HepG2 (cell line): ENCODE measurements around the gene TIMM44. TPM values are rescaled to one million over a fixed set of nuclear protein-coding genes. Genes with fewer than 3 reads are reported as not detected.

Source experiments
- DMAP1 ChIP-seq: IDR thresholded peaks from 2 replicates; pipeline ENCODE4 v1.6.1; 2016
- ELK4 ChIP-seq: sonication (generic); formaldehyde crosslinking; IDR thresholded peaks from 2 replicates; pipeline ENCODE4 v1.9.0; 2021; ENCODE audit warnings: missing genetic modification reagents, borderline replicate concordance
- HIVEP1 ChIP-seq: sonication (generic); formaldehyde crosslinking; IDR thresholded peaks from 2 replicates; pipeline ENCODE4 v1.4.0; 2020; ENCODE audit warnings: mild to moderate bottlenecking, missing genetic modification reagents
- LBX2 ChIP-seq: sonication (generic); formaldehyde crosslinking; IDR thresholded peaks from 2 replicates; pipeline ENCODE4 v1.5.0; 2020; ENCODE audit warnings: missing genetic modification reagents, mild to moderate bottlenecking, borderline replicate concordance
- PHF8 ChIP-seq: sonication (generic); formaldehyde crosslinking; IDR thresholded peaks from 2 replicates; pipeline ENCODE4 v1.5.0; 2020; ENCODE audit warnings: missing genetic modification reagents
- PLRG1 ChIP-seq: fragments of 450-650 bp; conservative IDR thresholded peaks from 2 replicates; pipeline ENCODE4 v1.6.1; 2016
- SAFB2 ChIP-seq: sonication (generic); formaldehyde crosslinking; IDR thresholded peaks from 2 replicates; pipeline ENCODE4 v1.5.1; 2020; ENCODE audit warnings: missing genetic modification reagents, low read depth, mild to moderate bottlenecking, borderline replicate concordance
- THAP9 ChIP-seq: sonication (generic); formaldehyde crosslinking; IDR thresholded peaks from 2 replicates; pipeline ENCODE4; 2020; ENCODE audit warnings: missing genetic modification reagents, mild to moderate bottlenecking, borderline replicate concordance
- ZNF234 ChIP-seq: sonication (generic); formaldehyde crosslinking; conservative IDR thresholded peaks from 2 replicates; pipeline ENCODE4 v1.5.1; 2020; ENCODE audit warnings: mild to moderate bottlenecking, missing genetic modification reagents
- ZNF383 ChIP-seq: sonication (generic); formaldehyde crosslinking; IDR thresholded peaks from 2 replicates; pipeline ENCODE4 v1.4.0; 2020; ENCODE audit warnings: missing genetic modification reagents, mild to moderate bottlenecking, borderline replicate concordance
- ZNF772 ChIP-seq: sonication (generic); formaldehyde crosslinking; IDR thresholded peaks from 2 replicates; pipeline ENCODE4 v1.5.0; 2020; ENCODE audit warnings: mild to moderate bottlenecking, missing genetic modification reagents
- ZNF839 ChIP-seq: sonication (generic); formaldehyde crosslinking; IDR thresholded peaks from 2 replicates; pipeline ENCODE4 v1.4.0; 2020; ENCODE audit warnings: missing genetic modification reagents, mild to moderate bottlenecking, borderline replicate concordance
- polyA plus RNA-seq, 8 experiments: library from polyadenylated mRNA; depleted of rRNA in 3 of 8; stranded (reverse) in 7 of 8; unstranded in 1 of 8; fragments of >200 nt; fragmentation: Illumina TruSeq in 4 of 8; extraction: Trizol in 4 of 8; gene quantifications; 2 replicates each; pipeline versions ENCODE4 v1.2.1 to v1.2.3, GENCODE V29; 2011 to 2016; ENCODE audit warnings: low read depth in 4 of 8, missing spikeins in 1 of 8, mixed read lengths in 1 of 8; ENCODE audit not compliant: insufficient read depth in 1 of 8
- total RNA-seq, 5 experiments: library from RNA; depleted of rRNA; stranded (reverse); fragments of >200 nt; fragmentation: Illumina TruSeq; extraction: Trizol; gene quantifications; 2 replicates each; pipeline ENCODE4 v1.2.3, GENCODE V29; 2016; ENCODE audit warnings: low read depth in 1 of 5
- TF ChIP-seq, protein P1 (sequence below): sonication (generic); formaldehyde crosslinking; IDR thresholded peaks from one replicate; pipeline ENCODE4 v1.5.1; 2020; ENCODE audit warnings: mild to moderate bottlenecking, missing genetic modification reagents; ENCODE audit errors: not compliant biosample characterization
- TF ChIP-seq, protein P2 (sequence below): sonication (generic); formaldehyde crosslinking; IDR thresholded peaks from 2 replicates; pipeline ENCODE4 v1.5.1; 2020; ENCODE audit warnings: mild to moderate bottlenecking, missing genetic modification reagents

The TIMM44 gene
- total and polyA plus RNA-seq, 2 of the 13 experiments (the other 11 are each of a cell fraction or from before 2014, with no cell fraction given) = 42.9 to 72.6 TPM

DNA sequence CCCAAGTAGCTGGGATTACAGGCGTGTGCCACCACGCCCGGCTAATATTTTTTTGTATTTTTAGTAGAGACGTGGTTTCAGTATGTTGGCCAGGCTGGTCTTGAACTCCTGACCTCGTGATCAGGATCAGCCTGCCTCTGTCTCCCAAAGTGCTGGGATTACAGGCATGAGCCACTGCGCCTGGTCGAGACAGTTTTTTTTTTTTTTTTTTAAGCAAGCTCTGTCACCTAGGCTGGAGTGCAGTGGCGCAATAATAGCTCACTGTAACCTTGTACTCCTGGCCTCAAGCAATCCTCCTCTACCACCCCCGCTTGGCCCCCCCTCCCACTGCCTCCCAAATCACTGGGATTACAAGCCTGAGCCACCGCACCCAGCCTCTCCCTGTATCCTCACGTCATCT, 46.2 kb downstream of the TIMM44 start (continued):
- TF ChIP-seq SAFB2 (no peak), HIVEP1 (no peak), ELK4 (CRISPR knock-in tag) (no peak), ZNF383 (CRISPR knock-in tag) (no peak), ZNF839 (no peak), THAP9 (CRISPR knock-in tag) (no peak; the same call in 1 of the 2 replicates), PLRG1 (no peak), PHF8 (CRISPR knock-in tag) (no peak), DMAP1 (CRISPR knock-in tag) (no peak; the same call in 1 of the 2 replicates), LBX2 (CRISPR knock-in tag) (no peak), ZNF772 (0 out of 2 replicates have a peak, but pooled peaks have one; percentile 33), ZNF234 (0 out of 2 replicates have a peak, but pooled peaks have one; percentile 45)
- TF ChIP-seq, protein P1, sequence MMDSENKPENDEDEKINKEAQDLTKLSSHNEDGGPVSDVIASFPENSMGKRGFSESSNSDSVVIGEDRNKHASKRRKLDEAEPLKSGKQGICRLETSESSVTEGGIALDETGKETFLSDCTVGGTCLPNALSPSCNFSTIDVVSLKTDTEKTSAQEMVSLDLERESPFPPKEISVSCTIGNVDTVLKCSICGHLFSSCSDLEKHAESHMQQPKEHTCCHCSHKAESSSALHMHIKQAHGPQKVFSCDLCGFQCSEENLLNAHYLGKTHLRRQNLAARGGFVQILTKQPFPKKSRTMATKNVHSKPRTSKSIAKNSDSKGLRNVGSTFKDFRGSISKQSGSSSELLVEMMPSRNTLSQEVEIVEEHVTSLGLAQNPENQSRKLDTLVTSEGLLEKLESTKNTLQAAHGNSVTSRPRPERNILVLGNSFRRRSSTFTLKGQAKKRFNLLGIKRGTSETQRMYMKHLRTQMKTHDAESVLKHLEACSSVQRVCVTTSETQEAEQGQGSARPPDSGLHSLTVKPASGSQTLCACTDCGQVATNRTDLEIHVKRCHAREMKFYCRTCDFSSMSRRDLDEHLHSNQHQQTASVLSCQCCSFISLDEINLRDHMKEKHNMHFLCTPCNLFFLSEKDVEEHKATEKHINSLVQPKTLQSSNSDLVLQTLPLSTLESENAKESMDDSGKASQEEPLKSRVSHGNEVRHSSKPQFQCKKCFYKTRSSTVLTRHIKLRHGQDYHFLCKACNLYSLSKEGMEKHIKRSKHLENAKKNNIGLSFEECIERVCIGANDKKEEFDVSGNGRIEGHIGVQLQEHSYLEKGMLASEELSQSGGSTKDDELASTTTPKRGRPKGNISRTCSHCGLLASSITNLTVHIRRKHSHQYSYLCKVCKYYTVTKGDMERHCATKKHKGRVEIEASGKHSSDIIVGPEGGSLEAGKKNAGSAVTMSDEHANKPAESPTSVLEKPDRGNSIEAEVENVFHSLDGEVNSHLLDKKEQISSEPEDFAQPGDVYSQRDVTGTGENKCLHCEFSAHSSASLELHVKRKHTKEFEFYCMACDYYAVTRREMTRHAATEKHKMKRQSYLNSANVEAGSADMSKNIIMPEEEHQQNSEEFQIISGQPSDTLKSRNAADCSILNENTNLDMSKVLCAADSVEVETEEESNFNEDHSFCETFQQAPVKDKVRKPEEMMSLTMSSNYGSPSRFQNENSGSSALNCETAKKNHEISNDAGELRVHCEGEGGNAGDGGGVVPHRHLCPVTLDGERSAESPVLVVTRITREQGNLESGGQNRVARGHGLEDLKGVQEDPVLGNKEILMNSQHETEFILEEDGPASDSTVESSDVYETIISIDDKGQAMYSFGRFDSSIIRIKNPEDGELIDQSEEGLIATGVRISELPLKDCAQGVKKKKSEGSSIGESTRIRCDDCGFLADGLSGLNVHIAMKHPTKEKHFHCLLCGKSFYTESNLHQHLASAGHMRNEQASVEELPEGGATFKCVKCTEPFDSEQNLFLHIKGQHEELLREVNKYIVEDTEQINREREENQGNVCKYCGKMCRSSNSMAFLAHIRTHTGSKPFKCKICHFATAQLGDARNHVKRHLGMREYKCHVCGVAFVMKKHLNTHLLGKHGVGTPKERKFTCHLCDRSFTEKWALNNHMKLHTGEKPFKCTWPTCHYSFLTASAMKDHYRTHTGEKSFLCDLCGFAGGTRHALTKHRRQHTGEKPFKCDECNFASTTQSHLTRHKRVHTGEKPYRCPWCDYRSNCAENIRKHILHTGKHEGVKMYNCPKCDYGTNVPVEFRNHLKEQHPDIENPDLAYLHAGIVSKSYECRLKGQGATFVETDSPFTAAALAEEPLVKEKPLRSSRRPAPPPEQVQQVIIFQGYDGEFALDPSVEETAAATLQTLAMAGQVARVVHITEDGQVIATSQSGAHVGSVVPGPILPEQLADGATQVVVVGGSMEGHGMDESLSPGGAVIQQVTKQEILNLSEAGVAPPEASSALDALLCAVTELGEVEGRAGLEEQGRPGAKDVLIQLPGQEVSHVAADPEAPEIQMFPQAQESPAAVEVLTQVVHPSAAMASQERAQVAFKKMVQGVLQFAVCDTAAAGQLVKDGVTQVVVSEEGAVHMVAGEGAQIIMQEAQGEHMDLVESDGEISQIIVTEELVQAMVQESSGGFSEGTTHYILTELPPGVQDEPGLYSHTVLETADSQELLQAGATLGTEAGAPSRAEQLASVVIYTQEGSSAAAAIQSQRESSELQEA (CRISPR knock-in tag) = no peak
- TF ChIP-seq, protein P2, sequence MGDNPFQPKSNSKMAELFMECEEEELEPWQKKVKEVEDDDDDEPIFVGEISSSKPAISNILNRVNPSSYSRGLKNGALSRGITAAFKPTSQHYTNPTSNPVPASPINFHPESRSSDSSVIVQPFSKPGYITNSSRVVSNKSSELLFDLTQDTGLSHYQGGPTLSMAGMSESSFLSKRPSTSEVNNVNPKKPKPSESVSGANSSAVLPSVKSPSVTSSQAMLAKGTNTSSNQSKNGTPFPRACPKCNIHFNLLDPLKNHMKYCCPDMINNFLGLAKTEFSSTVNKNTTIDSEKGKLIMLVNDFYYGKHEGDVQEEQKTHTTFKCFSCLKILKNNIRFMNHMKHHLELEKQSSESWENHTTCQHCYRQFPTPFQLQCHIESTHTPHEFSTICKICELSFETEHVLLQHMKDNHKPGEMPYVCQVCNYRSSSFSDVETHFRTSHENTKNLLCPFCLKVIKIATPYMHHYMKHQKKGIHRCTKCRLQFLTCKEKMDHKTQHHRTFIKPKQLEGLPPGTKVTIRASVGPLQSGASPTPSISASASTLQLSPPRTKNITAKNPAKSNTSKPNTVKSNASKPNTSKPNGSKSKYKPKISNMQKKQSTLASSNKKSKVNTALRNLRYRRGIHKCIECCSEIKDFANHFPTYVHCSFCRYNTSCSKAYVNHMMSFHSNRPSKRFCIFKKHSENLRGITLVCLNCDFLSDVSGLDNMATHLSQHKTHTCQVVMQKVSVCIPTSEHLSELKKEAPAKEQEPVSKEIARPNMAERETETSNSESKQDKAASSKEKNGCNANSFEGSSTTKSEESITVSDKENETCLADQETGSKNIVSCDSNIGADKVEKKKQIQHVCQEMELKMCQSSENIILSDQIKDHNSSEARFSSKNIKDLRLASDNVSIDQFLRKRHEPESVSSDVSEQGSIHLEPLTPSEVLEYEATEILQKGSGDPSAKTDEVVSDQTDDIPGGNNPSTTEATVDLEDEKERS (CRISPR knock-in tag) = no peak
